ENCODE measurements around the gene ARID4B.
A peak's percentile ranks its signal among the peaks of the same experiment; 100 is the strongest.

The ARID4B gene

GRCh38 chr1:235275836-235276235 lies 52.1 kb downstream of the ARID4B start:
- Histone ChIP-seq H3K4me2 (ENCODE audit: low read length) (peak overlapping the region; percentile 40; the same call in 1 of the 2 replicates), H3K36me3 (ENCODE audit: insufficient read depth, low read length) (no peaks in the 10 kb centered on the region), H3K27ac (ENCODE audit: low read depth, low read length, poor library complexity, severe bottlenecking) (peak overlapping the region; percentile 68), H3K9ac (ENCODE audit: low read length) (no peak overlapping the region), H3F3A (ENCODE audit: insufficient read depth, low read length) (0 out of 2 replicates have a peak, but pooled peaks cover 3% of the 10 kb centered on the region), H3K79me2 (ENCODE audit: insufficient read depth, low read length) (peaks cover 97% of the 10 kb centered on the region), H3K4me3 (ENCODE audit: low read depth, low read length, poor library complexity, severe bottlenecking) (peak overlapping the region; percentile 14), H3K9me3 (ENCODE audit: low read length) (no peaks in the 10 kb centered on the region), H2AFZ (ENCODE audit: low read length) (no peak overlapping the region), H3K4me1 (ENCODE audit: insufficient read depth, low read length, severe bottlenecking) (peaks cover 35% of the 10 kb centered on the region), H4K20me1 (ENCODE audit: insufficient read depth, low read length) (no peaks in the 10 kb centered on the region), H3K9me2 (ENCODE audit: low read depth, low read length) (no peaks in the 10 kb centered on the region), H3K27me3 (ENCODE audit: insufficient read depth, low read length) (no peaks in the 10 kb centered on the region)
- TF ChIP-seq CTCF (IDR thresholded peaks at IDR 0.05; ENCODE audit: low read length) = no peak
- TF ChIP-seq EZH2 (IDR thresholded peaks at IDR 0.05; ENCODE audit: borderline replicate concordance, low read length) = no peak

GRCh38 chr1:235275223-235275622 lies 52.8 kb downstream of the ARID4B start:
- Histone ChIP-seq H4K20me1 (ENCODE audit: insufficient read depth, low read length) (no peaks in the 10 kb centered on the region), H3K4me3 (ENCODE audit: low read depth, low read length, poor library complexity, severe bottlenecking) (peak overlapping the region; percentile 14), H3K9me2 (ENCODE audit: low read depth, low read length) (no peaks in the 10 kb centered on the region), H3K27ac (ENCODE audit: low read depth, low read length, poor library complexity, severe bottlenecking) (peak overlapping the region; percentile 68), H3K9me3 (ENCODE audit: low read length) (no peaks in the 10 kb centered on the region), H3K36me3 (ENCODE audit: insufficient read depth, low read length) (no peaks in the 10 kb centered on the region), H3K27me3 (ENCODE audit: insufficient read depth, low read length) (no peaks in the 10 kb centered on the region), H3K9ac (ENCODE audit: low read length) (no peak overlapping the region), H3K79me2 (ENCODE audit: insufficient read depth, low read length) (peaks cover 97% of the 10 kb centered on the region), H3F3A (ENCODE audit: insufficient read depth, low read length) (0 out of 2 replicates have a peak, but pooled peaks cover 3% of the 10 kb centered on the region), H3K4me1 (ENCODE audit: insufficient read depth, low read length, severe bottlenecking) (peaks cover 40% of the 10 kb centered on the region), H3K4me2 (ENCODE audit: low read length) (peak overlapping the region; percentile 40; the same call in 1 of the 2 replicates), H2AFZ (ENCODE audit: low read length) (no peak overlapping the region)
- TF ChIP-seq CTCF (IDR thresholded peaks at IDR 0.05; ENCODE audit: low read length) = no peak
- no peak for TF ChIP-seq EZH2 (IDR thresholded peaks at IDR 0.05; ENCODE audit: borderline replicate concordance, low read length)

GRCh38 chr1:235272851-235273250 lies 55.1 kb downstream of the ARID4B start:
- Histone ChIP-seq H3K9me3 (ENCODE audit: low read length) (no peaks in the 10 kb centered on the region), H4K20me1 (ENCODE audit: insufficient read depth, low read length) (no peaks in the 10 kb centered on the region)

More at GRCh38 chr1:235272851-235273250, 55.1 kb downstream of the ARID4B start:
- Histone ChIP-seq H3K27ac (ENCODE audit: low read depth, low read length, poor library complexity, severe bottlenecking) (no peak overlapping the region), H3K79me2 (ENCODE audit: insufficient read depth, low read length) (peaks cover 97% of the 10 kb centered on the region), H3K9me2 (ENCODE audit: low read depth, low read length) (no peaks in the 10 kb centered on the region), H3K4me3 (ENCODE audit: low read depth, low read length, poor library complexity, severe bottlenecking) (no peak overlapping the region), H3K4me1 (ENCODE audit: insufficient read depth, low read length, severe bottlenecking) (peaks cover 40% of the 10 kb centered on the region), H3K9ac (ENCODE audit: low read length) (no peak overlapping the region), H3K36me3 (ENCODE audit: insufficient read depth, low read length) (no peaks in the 10 kb centered on the region), H3F3A (ENCODE audit: insufficient read depth, low read length) (peaks cover 3% of the 10 kb centered on the region; the same call in 1 of the 2 replicates), H2AFZ (ENCODE audit: low read length) (no peak overlapping the region), H3K4me2 (ENCODE audit: low read length) (no peak overlapping the region), H3K27me3 (ENCODE audit: insufficient read depth, low read length) (no peaks in the 10 kb centered on the region)
- TF ChIP-seq CTCF (IDR thresholded peaks at IDR 0.05; ENCODE audit: low read length) = no peak
- no peak for TF ChIP-seq EZH2 (IDR thresholded peaks at IDR 0.05; ENCODE audit: borderline replicate concordance, low read length)
